Endodermal cell (in vitro differentiated cells): ENCODE results near the gene FGF3. TPM values are rescaled to one million over a fixed set of nuclear protein-coding genes. Genes with fewer than 3 reads are reported as not detected.
A peak's percentile ranks its signal among the peaks of the same experiment; 100 is the strongest.

Source experiments
- DNase-seq: peaks from one replicate; pipeline ENCODE4 v3.0.0-alpha.2; 2017
- H3K27ac ChIP-seq: 2 replicates; pipeline ENCODE4 v1.5.1; 2013; ENCODE audit warnings: mild to moderate bottlenecking, low read depth, low read length, moderate library complexity
- H3K27me3 ChIP-seq: 2 replicates; pipeline ENCODE4 v1.6.1; 2013; ENCODE audit warnings: mild to moderate bottlenecking, low read length, moderate library complexity; ENCODE audit not compliant: insufficient read depth, control insufficient read depth, poor library complexity, severe bottlenecking
- H3K36me3 ChIP-seq: 2 replicates; pipeline ENCODE4 v1.7.0; 2013; ENCODE audit warnings: mild to moderate bottlenecking, low read length, moderate library complexity; ENCODE audit not compliant: control insufficient read depth, insufficient read depth
- H3K4me1 ChIP-seq: one replicate; pipeline ENCODE4 v1.7.0; 2013; ENCODE audit warnings: low read length; ENCODE audit not compliant: control insufficient read depth, insufficient read depth
- H3K4me3 ChIP-seq: 2 replicates; pipeline ENCODE4 v1.5.1; 2013; ENCODE audit warnings: mild to moderate bottlenecking, low read length, moderate library complexity
- H3K9ac ChIP-seq: 2 replicates; pipeline ENCODE4 v1.6.1; 2013; ENCODE audit warnings: mild to moderate bottlenecking, low read length, moderate library complexity; ENCODE audit not compliant: poor library complexity, severe bottlenecking; ENCODE audit errors: extremely low read depth
- H3K9me3 ChIP-seq: 2 replicates; pipeline ENCODE4 v1.6.1; 2013; ENCODE audit warnings: mild to moderate bottlenecking, low read length, moderate library complexity; ENCODE audit not compliant: control insufficient read depth
- H3K27ac Mint-ChIP-seq: 2 replicates; pipeline ENCODE4 v1.8.0; 2020; ENCODE audit warnings: mixed read lengths
- H3K27me3 Mint-ChIP-seq: 2 replicates; pipeline ENCODE4 v1.8.0; 2021; ENCODE audit warnings: mild to moderate bottlenecking, mixed read lengths; ENCODE audit not compliant: insufficient read depth
- H3K36me3 Mint-ChIP-seq: 2 replicates; pipeline ENCODE4 v1.8.0; 2020; ENCODE audit warnings: low read depth, mixed read lengths
- H3K4me1 Mint-ChIP-seq: 2 replicates; pipeline ENCODE4 v1.8.0; 2020; ENCODE audit warnings: mixed read lengths
- H3K4me3 Mint-ChIP-seq: 2 replicates; pipeline ENCODE4 v1.8.0; 2020; ENCODE audit warnings: mild to moderate bottlenecking, moderate library complexity, mixed read lengths
- H3K9me3 Mint-ChIP-seq: 2 replicates; pipeline ENCODE4 v1.8.0; 2020; ENCODE audit warnings: mild to moderate bottlenecking, mixed read lengths
- WGBS, 2 experiments: methylation state at CpG; one replicate each; pipeline versions ENCODE4 v1.1.5 to v1.1.7; 2013; ENCODE audit warnings: missing lambda C conversion rate in 2 of 2, mixed read lengths in 1 of 2; ENCODE audit not compliant: insufficient coverage in 1 of 2, insufficient read length in 1 of 2; 5-methylcytosine and 5-hydroxymethylcytosine counted together
- total RNA-seq, 2 donors: library from RNA; stranded (reverse); fragmentation: NEBNext Ultra II Directional in 1 of 2; extraction: Animal tissue kit (Norgen Biotek cat#: 25700) in 1 of 2; gene quantifications; 2 replicates in 1 of 2; 3 replicates in 1 of 2; pipeline ENCODE4 v1.2.1, GENCODE V29; 2021
- TF ChIP-seq, protein P1 (sequence below): fragments of 200-600 bp; sonication (generic); conservative IDR thresholded peaks from 2 replicates; pipeline ENCODE4 v1.5.0; 2021; ENCODE audit warnings: antibody characterized with exemption, mild to moderate bottlenecking

The FGF3 gene
- total RNA-seq, 2 donors from 2014 or later = not detected

DNA sequence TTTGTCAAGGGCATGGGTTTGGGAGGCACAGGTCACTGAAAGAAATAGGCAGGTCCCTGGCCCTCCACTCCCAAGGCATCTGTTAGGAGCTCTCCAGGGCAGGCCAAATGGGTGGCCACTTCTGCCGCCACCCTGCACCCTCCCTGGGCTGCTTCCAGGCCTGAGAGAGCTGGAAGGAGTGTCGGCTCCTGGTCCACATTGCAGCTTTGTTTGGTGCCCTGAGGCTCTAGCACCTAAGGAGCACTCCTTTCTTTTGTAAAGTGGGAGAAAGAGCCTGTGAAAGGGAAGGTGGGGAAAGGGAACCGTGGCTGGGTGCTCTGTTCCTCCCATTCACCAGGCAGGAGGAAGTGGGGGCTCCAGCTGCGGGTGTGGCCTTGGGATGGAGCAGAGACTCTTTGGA is 31.8 kb downstream of the FGF3 start:
- Mint-ChIP-seq H3K27ac (no peak overlapping the region), H3K4me3 (no peak overlapping the region), H3K36me3 (no peaks in the 10 kb centered on the region), H3K9me3 (no peaks in the 10 kb centered on the region), H3K4me1 (no peaks in the 10 kb centered on the region), H3K27me3 (no peaks in the 10 kb centered on the region)
- no peaks in the 10 kb centered on the region for H3K27me3 ChIP-seq
- H3K36me3 ChIP-seq = no peaks in the 10 kb centered on the region
- TF ChIP-seq, protein P1, sequence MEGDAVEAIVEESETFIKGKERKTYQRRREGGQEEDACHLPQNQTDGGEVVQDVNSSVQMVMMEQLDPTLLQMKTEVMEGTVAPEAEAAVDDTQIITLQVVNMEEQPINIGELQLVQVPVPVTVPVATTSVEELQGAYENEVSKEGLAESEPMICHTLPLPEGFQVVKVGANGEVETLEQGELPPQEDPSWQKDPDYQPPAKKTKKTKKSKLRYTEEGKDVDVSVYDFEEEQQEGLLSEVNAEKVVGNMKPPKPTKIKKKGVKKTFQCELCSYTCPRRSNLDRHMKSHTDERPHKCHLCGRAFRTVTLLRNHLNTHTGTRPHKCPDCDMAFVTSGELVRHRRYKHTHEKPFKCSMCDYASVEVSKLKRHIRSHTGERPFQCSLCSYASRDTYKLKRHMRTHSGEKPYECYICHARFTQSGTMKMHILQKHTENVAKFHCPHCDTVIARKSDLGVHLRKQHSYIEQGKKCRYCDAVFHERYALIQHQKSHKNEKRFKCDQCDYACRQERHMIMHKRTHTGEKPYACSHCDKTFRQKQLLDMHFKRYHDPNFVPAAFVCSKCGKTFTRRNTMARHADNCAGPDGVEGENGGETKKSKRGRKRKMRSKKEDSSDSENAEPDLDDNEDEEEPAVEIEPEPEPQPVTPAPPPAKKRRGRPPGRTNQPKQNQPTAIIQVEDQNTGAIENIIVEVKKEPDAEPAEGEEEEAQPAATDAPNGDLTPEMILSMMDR = no peak
- H3K27ac ChIP-seq = no peak overlapping the region
- no peak overlapping the region for H3K4me3 ChIP-seq
- DNase-seq = peak; percentile 62
- no peaks in the 10 kb centered on the region for H3K9me3 ChIP-seq
- WGBS, 2 experiments = 63 to 65% methylated on average over 3 to 4 of the region's 4 CpGs
- H3K4me1 ChIP-seq = no peaks in the 10 kb centered on the region
- H3K9ac ChIP-seq = no peak overlapping the region

DNA sequence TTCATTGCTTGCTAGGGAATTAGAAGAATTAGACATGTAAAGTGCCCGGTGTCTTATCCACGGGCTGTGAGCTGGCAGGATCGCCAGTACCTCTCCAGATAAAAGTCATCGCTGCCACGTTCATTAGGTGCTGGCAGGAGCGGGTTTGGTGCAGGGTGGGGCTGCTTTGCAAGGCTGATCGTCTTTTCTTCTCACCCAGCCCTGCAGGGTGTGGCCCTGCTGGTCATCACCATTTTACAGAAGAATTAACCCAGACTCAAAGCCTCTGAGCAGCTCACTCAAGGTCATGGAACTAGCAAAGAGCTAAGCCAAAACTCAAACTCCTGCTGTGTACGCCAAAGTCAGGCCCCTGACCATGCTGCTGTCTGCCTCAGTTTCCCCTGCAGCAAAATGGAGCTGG is 38.0 kb downstream of the FGF3 start:
- Mint-ChIP-seq H3K36me3 (no peaks in the 10 kb centered on the region), H3K27ac (no peak overlapping the region), H3K27me3 (peaks cover 20% of the 10 kb centered on the region), H3K4me3 (no peak overlapping the region), H3K4me1 (no peaks in the 10 kb centered on the region), H3K9me3 (no peaks in the 10 kb centered on the region)
- no peak overlapping the region for H3K9ac ChIP-seq
- H3K9me3 ChIP-seq = no peaks in the 10 kb centered on the region
- no peak for DNase-seq
- H3K27ac ChIP-seq = no peak overlapping the region
- 84 to 87% methylated on average over 6 to 8 of the region's 8 CpGs for WGBS, 2 experiments
- peaks cover 11% of the 10 kb centered on the region for H3K27me3 ChIP-seq
- TF ChIP-seq, protein P1 = no peak
- H3K36me3 ChIP-seq = no peaks in the 10 kb centered on the region
- H3K4me3 ChIP-seq = no peak overlapping the region
- no peaks in the 10 kb centered on the region for H3K4me1 ChIP-seq

DNA sequence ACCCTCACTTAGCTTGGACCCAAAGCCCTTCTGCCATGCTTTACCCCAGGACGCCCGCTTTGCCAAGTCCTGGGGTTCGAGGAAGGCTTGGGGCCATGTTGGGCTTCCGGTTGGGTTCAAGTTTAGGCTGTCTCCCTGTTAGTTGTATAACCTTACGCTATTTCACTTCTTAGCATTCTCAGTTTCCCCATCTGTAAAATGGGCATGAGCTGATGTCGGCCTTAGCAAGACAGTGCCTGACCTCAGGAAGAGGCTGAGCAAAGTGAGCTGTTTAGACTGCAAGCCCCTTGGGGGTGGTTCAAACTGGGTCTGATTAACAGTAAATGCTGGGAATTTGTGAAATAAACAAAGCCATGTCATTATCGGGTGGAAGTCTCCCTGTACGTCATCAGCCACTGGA is 40.8 kb downstream of the FGF3 start:
- Histone ChIP-seq H3K36me3 (no peaks in the 10 kb centered on the region), H3K27me3 (peaks cover 40% of the 10 kb centered on the region), H3K9me3 (no peaks in the 10 kb centered on the region), H3K27ac (no peak overlapping the region), H3K4me1 (no peaks in the 10 kb centered on the region), H3K4me3 (no peak overlapping the region), H3K9ac (no peak overlapping the region)
- TF ChIP-seq, protein P1 = no peak
- H3K36me3 Mint-ChIP-seq = no peaks in the 10 kb centered on the region
- peaks cover 2% of the 10 kb centered on the region for H3K4me1 Mint-ChIP-seq
- H3K27me3 Mint-ChIP-seq = peaks cover 31% of the 10 kb centered on the region
- H3K27ac Mint-ChIP-seq = no peak overlapping the region
- no peaks in the 10 kb centered on the region for H3K9me3 Mint-ChIP-seq
- H3K4me3 Mint-ChIP-seq = no peak overlapping the region
- no peak for DNase-seq
- WGBS, 2 experiments = 98% methylated on average over 6 to 8 of the region's 8 CpGs
